Testis (tissue), 3 donors: ENCODE results near the gene GLIS1. TPM values are rescaled to one million over a fixed set of nuclear protein-coding genes. Genes with fewer than 3 reads are reported as not detected.

Experiments
- DNase-seq: peaks from one replicate; pipeline ENCODE4 v3.0.0-alpha.2; 2019
- H3K27ac ChIP-seq, 2 donors: fragments of 200-600 bp; sonication (generic); one replicate each; pipeline ENCODE4 v1.5.1; 2019
- H3K27me3 ChIP-seq: fragments of 200-600 bp; sonication (generic); one replicate; pipeline ENCODE4 v1.5.1; 2019
- H3K36me3 ChIP-seq: fragments of 200-600 bp; sonication (generic); one replicate; pipeline ENCODE4 v1.5.1; 2017; ENCODE audit warnings: low read depth; ENCODE audit errors: missing control alignments
- H3K4me1 ChIP-seq: fragments of 200-600 bp; sonication (generic); one replicate; pipeline ENCODE4 v1.5.1; 2019
- H3K4me3 ChIP-seq, 2 donors: fragments of 200-600 bp; sonication (generic); one replicate each; pipeline ENCODE4 v1.5.1; 2017 to 2019
- H3K9me3 ChIP-seq: fragments of 200-600 bp; sonication (generic); one replicate; pipeline ENCODE4 v1.5.1; 2017
- POLR2A ChIP-seq: fragments of 450-650 bp; IDR thresholded peaks from one replicate; pipeline ENCODE4 v1.6.1; 2017; ENCODE audit warnings: antibody characterized with exemption, mild to moderate bottlenecking, moderate library complexity
- WGBS, 2 donors: methylation state at CpG; one replicate each; pipeline ENCODE4 v1.1.5; 2018; 5-methylcytosine and 5-hydroxymethylcytosine counted together
- intact Hi-C: fragments of 100-400 bp; cut with DNase I; formaldehyde crosslinking; loops from one replicate; pipeline ENCODE4 v1.15.1; 2023; ENCODE audit warnings: low total_unique reads
- polyA plus RNA-seq: library from polyadenylated mRNA; stranded (reverse); fragments of 350-450 nt; fragmentation: Illumina TruSeq; extraction: RNeasy Lipid Tissue Mini Kit (QIAGEN cat#74804); gene quantifications from one replicate; pipeline ENCODE4 v1.2.3, GENCODE V29; 2014; ENCODE audit warnings: low read depth, low replicate concordance; ENCODE audit not compliant: insufficient read depth
- total RNA-seq, 2 donors: library from RNA; depleted of rRNA; stranded (reverse); fragments of >200 nt; gene quantifications; one replicate each; pipeline ENCODE4 v1.2.3, GENCODE V29; 2016
- TF ChIP-seq, protein P1 (sequence below), 3 experiments: fragments of 450-650 bp in 2 of 3; fragments of 200-600 bp in 1 of 3; sonication (generic) in 1 of 3; IDR thresholded peaks; one replicate each; pipeline ENCODE4 v1.5.1; 2016 to 2019; ENCODE audit warnings: antibody characterized with exemption in 3 of 3, mild to moderate bottlenecking in 2 of 3, moderate library complexity in 1 of 3

Gene GLIS1
- total and polyA plus RNA-seq, 3 donors from 2014 or later, result 2.9 to 6.1 (median 3.8) TPM

DNA sequence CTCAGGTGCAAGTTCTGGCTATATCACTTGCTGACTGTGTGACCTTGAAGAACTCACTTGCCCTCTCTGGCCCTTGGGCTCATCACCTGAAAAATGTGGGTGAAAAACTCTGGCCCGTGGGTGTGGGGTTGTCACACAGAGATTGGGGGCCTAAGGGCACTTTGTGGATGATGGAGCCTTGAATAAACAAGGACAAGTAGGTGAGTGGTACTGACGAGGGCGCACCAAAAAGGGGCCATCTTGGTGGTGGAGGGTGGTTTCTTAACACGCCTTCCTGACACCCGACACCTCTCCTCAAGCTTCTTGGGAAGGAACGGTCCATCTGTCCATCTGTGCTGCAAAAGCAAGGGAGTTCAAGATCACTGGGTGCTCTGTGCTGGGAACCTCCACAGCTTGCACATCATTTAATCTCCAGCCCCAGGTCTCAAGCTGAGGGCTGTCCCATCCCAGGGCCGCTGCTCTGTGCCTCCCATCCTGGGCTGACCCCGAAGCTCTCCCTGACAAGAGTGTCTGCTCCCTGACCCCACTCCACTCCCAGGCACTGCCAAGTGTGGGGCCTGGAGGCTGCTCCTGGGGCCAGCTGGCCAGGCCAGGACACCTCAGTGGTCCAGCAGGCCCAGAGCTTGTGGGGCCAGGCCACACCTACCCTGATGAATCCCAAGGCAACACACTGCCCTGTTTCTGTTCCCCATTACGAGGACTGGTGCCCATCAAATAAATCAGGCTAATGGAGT, 97.3 kb downstream of the GLIS1 start:
- Histone ChIP-seq H3K27me3 (no peaks in the 10 kb centered on the region), H3K36me3 (no peaks in the 10 kb centered on the region), H3K9me3 (no peaks in the 10 kb centered on the region), H3K4me1 (no peaks in the 10 kb centered on the region), H3K27ac (no peak overlapping the region), H3K4me3 (no peak overlapping the region)
- WGBS, 2 donors, result 87 to 88% methylated on average over 9 of the region's 9 CpGs
- TF ChIP-seq POLR2A, result no peak
- TF ChIP-seq, protein P1, sequence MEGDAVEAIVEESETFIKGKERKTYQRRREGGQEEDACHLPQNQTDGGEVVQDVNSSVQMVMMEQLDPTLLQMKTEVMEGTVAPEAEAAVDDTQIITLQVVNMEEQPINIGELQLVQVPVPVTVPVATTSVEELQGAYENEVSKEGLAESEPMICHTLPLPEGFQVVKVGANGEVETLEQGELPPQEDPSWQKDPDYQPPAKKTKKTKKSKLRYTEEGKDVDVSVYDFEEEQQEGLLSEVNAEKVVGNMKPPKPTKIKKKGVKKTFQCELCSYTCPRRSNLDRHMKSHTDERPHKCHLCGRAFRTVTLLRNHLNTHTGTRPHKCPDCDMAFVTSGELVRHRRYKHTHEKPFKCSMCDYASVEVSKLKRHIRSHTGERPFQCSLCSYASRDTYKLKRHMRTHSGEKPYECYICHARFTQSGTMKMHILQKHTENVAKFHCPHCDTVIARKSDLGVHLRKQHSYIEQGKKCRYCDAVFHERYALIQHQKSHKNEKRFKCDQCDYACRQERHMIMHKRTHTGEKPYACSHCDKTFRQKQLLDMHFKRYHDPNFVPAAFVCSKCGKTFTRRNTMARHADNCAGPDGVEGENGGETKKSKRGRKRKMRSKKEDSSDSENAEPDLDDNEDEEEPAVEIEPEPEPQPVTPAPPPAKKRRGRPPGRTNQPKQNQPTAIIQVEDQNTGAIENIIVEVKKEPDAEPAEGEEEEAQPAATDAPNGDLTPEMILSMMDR (IDR thresholded peaks at IDR 0.05), result no peak
- no peak for DNase-seq
- intact Hi-C loops, result no loop called here

DNA sequence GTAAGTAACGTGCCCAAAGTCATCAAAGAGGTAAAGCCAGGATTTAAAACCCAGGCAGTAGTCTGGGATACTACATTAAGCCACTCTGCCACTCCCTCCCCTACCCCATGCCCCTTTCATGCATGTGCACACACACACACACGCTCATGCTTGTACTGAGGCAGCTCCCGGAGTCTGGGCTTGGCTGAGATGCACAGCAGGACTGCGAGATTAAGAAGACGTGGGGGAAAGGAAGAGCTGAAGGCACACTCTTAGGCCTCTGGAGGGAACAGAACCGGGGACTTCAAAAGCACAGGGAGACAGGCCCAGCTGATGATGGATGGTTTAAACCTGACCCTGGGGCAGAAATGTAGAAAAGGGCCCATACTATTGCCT, 98.3 kb downstream of the GLIS1 start:
- H3K4me1 ChIP-seq, result no peaks in the 10 kb centered on the region
- no peak overlapping the region for H3K4me3 ChIP-seq
- TF ChIP-seq, protein P1 (IDR thresholded peaks at IDR 0.05), result no peak
- no peak for TF ChIP-seq POLR2A
- no peaks in the 10 kb centered on the region for H3K27me3 ChIP-seq
- H3K9me3 ChIP-seq, result no peaks in the 10 kb centered on the region
- no peak overlapping the region for H3K27ac ChIP-seq
- intact Hi-C loops, result no loop called here
- no peaks in the 10 kb centered on the region for H3K36me3 ChIP-seq
- no peak for DNase-seq
- 65 to 70% methylated on average over 4 to 6 of the region's 6 CpGs for WGBS, 2 donors

- Histone ChIP-seq H3K9me3 (no peaks in the 10 kb centered on the region), H3K4me1 (no peaks in the 10 kb centered on the region), H3K27ac (no peak overlapping the region), H3K27me3 (no peaks in the 10 kb centered on the region), H3K4me3 (no peak overlapping the region), H3K36me3 (no peaks in the 10 kb centered on the region)
- no peak for DNase-seq
- 91 to 95% methylated on average over 3 to 4 of the region's 4 CpGs for WGBS, 2 donors
- TF ChIP-seq POLR2A, result no peak
- TF ChIP-seq, protein P1 (IDR thresholded peaks at IDR 0.05), result no peak
- intact Hi-C loops, result no loop called here
Measured at GRCh38 chr1:53639996-53640700, 98.8 kb downstream of the GLIS1 start.

GRCh38 chr1:53639251-53639763, 99.7 kb downstream of the GLIS1 start:
- no peaks in the 10 kb centered on the region for H3K27me3 ChIP-seq
- H3K27ac ChIP-seq, result no peak overlapping the region
- no peak for DNase-seq
- 65% methylated on average over 13 to 16 of the region's 16 CpGs for WGBS, 2 donors
- H3K4me1 ChIP-seq, result no peaks in the 10 kb centered on the region
- TF ChIP-seq, protein P1 (IDR thresholded peaks at IDR 0.05), result no peak
- no peak for TF ChIP-seq POLR2A
- H3K36me3 ChIP-seq, result no peaks in the 10 kb centered on the region
- no peak overlapping the region for H3K4me3 ChIP-seq
- no peaks in the 10 kb centered on the region for H3K9me3 ChIP-seq
- intact Hi-C loops, result no loop called here
